ENCODE measurements around the gene SYT17.

GRCh38 chr16:19219836-19220235 is 51.8 kb downstream of the SYT17 start:
- no peak for TF ChIP-seq CREB5 (CRISPR knock-in tag; IDR thresholded peaks at IDR 0.05; ENCODE audit: low read depth)
- TF ChIP-seq, protein P1, sequence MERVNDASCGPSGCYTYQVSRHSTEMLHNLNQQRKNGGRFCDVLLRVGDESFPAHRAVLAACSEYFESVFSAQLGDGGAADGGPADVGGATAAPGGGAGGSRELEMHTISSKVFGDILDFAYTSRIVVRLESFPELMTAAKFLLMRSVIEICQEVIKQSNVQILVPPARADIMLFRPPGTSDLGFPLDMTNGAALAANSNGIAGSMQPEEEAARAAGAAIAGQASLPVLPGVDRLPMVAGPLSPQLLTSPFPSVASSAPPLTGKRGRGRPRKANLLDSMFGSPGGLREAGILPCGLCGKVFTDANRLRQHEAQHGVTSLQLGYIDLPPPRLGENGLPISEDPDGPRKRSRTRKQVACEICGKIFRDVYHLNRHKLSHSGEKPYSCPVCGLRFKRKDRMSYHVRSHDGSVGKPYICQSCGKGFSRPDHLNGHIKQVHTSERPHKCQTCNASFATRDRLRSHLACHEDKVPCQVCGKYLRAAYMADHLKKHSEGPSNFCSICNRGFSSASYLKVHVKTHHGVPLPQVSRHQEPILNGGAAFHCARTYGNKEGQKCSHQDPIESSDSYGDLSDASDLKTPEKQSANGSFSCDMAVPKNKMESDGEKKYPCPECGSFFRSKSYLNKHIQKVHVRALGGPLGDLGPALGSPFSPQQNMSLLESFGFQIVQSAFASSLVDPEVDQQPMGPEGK (CRISPR knock-in tag; IDR thresholded peaks at IDR 0.05; ENCODE audit: borderline replicate concordance) = no peak
